H1 (cell line): ENCODE results near the gene CREBBP. TPM values are rescaled to one million over a fixed set of nuclear protein-coding genes. Genes with fewer than 3 reads are reported as not detected.

ENCODE experiments used
- CTCF ChIA-PET: fragments of 300-600 bp; sonication (Branson Sonifier 250); formaldehyde crosslinking; loops from one replicate; lab custom pipeline; 2021; ENCODE audit not compliant: partially characterized antibody; lab: Charles Lee
- POLR2A ChIA-PET: fragments of 300-600 bp; sonication (Branson Sonifier 250); formaldehyde crosslinking; loops from one replicate; lab custom pipeline; 2021; ENCODE audit warnings: inconsistent platforms; ENCODE audit not compliant: partially characterized antibody; lab: Charles Lee
- DNase-seq, 2 experiments: peaks; one replicate each; pipeline versions ENCODE4 v3.0.0 to v3.0.0-alpha.2; 2010 to 2022; ENCODE audit warnings: low spot score in 2 of 2, low read depth in 1 of 2, mixed read lengths in 1 of 2
- FAIRE-seq: peaks from 2 replicates; lab custom pipeline; 2011; peaks lifted over from hg19 to GRCh38; lab: Jason Lieb, UNC
- H2AFZ ChIP-seq: 2 replicates; pipeline ENCODE4 v1.8.1; 2012; ENCODE audit warnings: low read length, inconsistent platforms
- H2AK5ac ChIP-seq: 2 replicates; pipeline ENCODE4 v1.6.1; 2013; ENCODE audit warnings: low read depth, low read length
- H2BK120ac ChIP-seq: replicated peaks from 2 replicates; pipeline ENCODE3; 2013; ENCODE audit warnings: low read depth, low read length, inconsistent platforms
- H2BK12ac ChIP-seq: 2 replicates; pipeline ENCODE4 v1.6.1; 2013; ENCODE audit warnings: low read depth, low read length
- H2BK15ac ChIP-seq: 2 replicates; pipeline ENCODE4 v1.6.1; 2013; ENCODE audit warnings: low read length
- H2BK20ac ChIP-seq: 2 replicates; pipeline ENCODE4 v1.6.1; 2013; ENCODE audit warnings: low read length
- H2BK5ac ChIP-seq: 2 replicates; pipeline ENCODE4 v1.6.1; 2013; ENCODE audit warnings: low read depth, low read length
- H3K14ac ChIP-seq: 2 replicates; pipeline ENCODE4 v1.6.1; 2013; ENCODE audit warnings: inconsistent platforms; ENCODE audit not compliant: insufficient read length
- H3K18ac ChIP-seq: 2 replicates; pipeline ENCODE4 v1.6.1; 2013; ENCODE audit warnings: low read length; ENCODE audit errors: extremely low read depth
- H3K23ac ChIP-seq: 2 replicates; pipeline ENCODE4 v1.6.1; 2013; ENCODE audit warnings: inconsistent platforms; ENCODE audit not compliant: insufficient read length
- H3K23me2 ChIP-seq: 2 replicates; pipeline ENCODE4 v1.6.1; 2013; ENCODE audit warnings: low read depth, low read length
- H3K27ac ChIP-seq: 2 replicates; pipeline ENCODE4 v1.6.1; 2011; ENCODE audit warnings: low read depth, low read length, inconsistent platforms
- H3K27me3 ChIP-seq, 4 experiments: replicated peaks in 1 of 4; 1 replicate in 1 of 4; 2 replicates in 3 of 4; pipeline versions ENCODE4 v1.6.1 to v1.8.1; 2011 to 2013; ENCODE audit warnings: low read length in 3 of 4, mild to moderate bottlenecking in 3 of 4, inconsistent platforms in 2 of 4, mixed read lengths in 2 of 4, moderate library complexity in 1 of 4; ENCODE audit not compliant: control insufficient read depth in 3 of 4, insufficient read depth in 3 of 4; ENCODE audit errors: extremely low read depth in 1 of 4
- H3K36me3 ChIP-seq, 4 experiments: 2 replicates each; pipeline versions ENCODE4 v1.6.1 to v1.8.1; 2011 to 2013; ENCODE audit warnings: mild to moderate bottlenecking in 4 of 4, low read length in 3 of 4, moderate library complexity in 2 of 4, control low read depth in 1 of 4, inconsistent platforms in 1 of 4; ENCODE audit not compliant: insufficient read depth in 4 of 4, control insufficient read depth in 2 of 4
- H3K4ac ChIP-seq: replicated peaks from 2 replicates; pipeline ENCODE3; 2013; ENCODE audit warnings: low read length, low read depth, mixed read lengths, inconsistent platforms; ENCODE audit not compliant: insufficient read length
- H3K4me1 ChIP-seq, 4 experiments: replicated peaks in 1 of 4; 1 replicate in 1 of 4; 2 replicates in 3 of 4; pipeline versions ENCODE4 v1.6.1 to v1.8.1; 2011 to 2013; ENCODE audit warnings: low read length in 3 of 4, inconsistent platforms in 2 of 4, mixed read lengths in 1 of 4; ENCODE audit not compliant: insufficient read depth in 4 of 4, control insufficient read depth in 3 of 4
- H3K4me2 ChIP-seq, 2 experiments: 2 replicates each; pipeline versions ENCODE4 v1.6.1 to v1.8.1; 2011 to 2013; ENCODE audit warnings: low read depth in 2 of 2, low read length in 2 of 2, control low read depth in 1 of 2, inconsistent platforms in 1 of 2, mild to moderate bottlenecking in 1 of 2; ENCODE audit not compliant: insufficient read depth in 1 of 2
- H3K4me3 ChIP-seq, 4 experiments: fragments of 200-600, 300-600 bp in 1 of 4; sonication (generic), shearing (Covaris generic), sonication (Bioruptor Twin) in 1 of 4; 2 replicates each; pipeline versions ENCODE4 v1.5.1 to v1.8.1; 2011 to 2016; ENCODE audit warnings: low read length in 4 of 4, low read depth in 3 of 4, control low read depth in 2 of 4, inconsistent platforms in 2 of 4, mild to moderate bottlenecking in 2 of 4, mixed read lengths in 1 of 4, moderate library complexity in 1 of 4; ENCODE audit not compliant: insufficient read depth in 2 of 4; ENCODE audit errors: extremely low read depth in 1 of 4
- H3K56ac ChIP-seq: replicated peaks from 2 replicates; pipeline ENCODE3; 2013; ENCODE audit warnings: low read depth, mild to moderate bottlenecking, mixed read lengths, low read length, inconsistent platforms; ENCODE audit not compliant: insufficient read length
- H3K79me1 ChIP-seq: 2 replicates; pipeline ENCODE4 v1.6.1; 2013; ENCODE audit warnings: low read depth, low read length, control low read depth
- H3K79me2 ChIP-seq, 2 experiments: 2 replicates each; pipeline versions ENCODE4 v1.6.1 to v1.8.1; 2012 to 2013; ENCODE audit warnings: low read length in 2 of 2, mild to moderate bottlenecking in 2 of 2, inconsistent platforms in 1 of 2; ENCODE audit not compliant: insufficient read depth in 2 of 2, control insufficient read depth in 1 of 2
- H3K9ac ChIP-seq, 4 experiments: replicated peaks in 1 of 4; 1 replicate in 1 of 4; 2 replicates in 3 of 4; pipeline versions ENCODE4 v1.6.1 to v1.8.1; 2011 to 2013; ENCODE audit warnings: low read depth in 3 of 4, low read length in 3 of 4, control low read depth in 2 of 4, mild to moderate bottlenecking in 2 of 4, moderate library complexity in 2 of 4, inconsistent platforms in 1 of 4; ENCODE audit errors: extremely low read depth in 1 of 4
- H3K9me3 ChIP-seq, 2 experiments: 2 replicates each; pipeline versions ENCODE4 v1.6.1 to v1.8.1; 2012 to 2013; ENCODE audit warnings: mild to moderate bottlenecking in 2 of 2, moderate library complexity in 2 of 2, control low read depth in 1 of 2, inconsistent platforms in 1 of 2, low read depth in 1 of 2, low read length in 1 of 2, mixed read lengths in 1 of 2; ENCODE audit not compliant: insufficient read depth in 2 of 2
- H4K20me1 ChIP-seq, 2 experiments: replicated peaks in 1 of 2; 2 replicates each; pipeline versions ENCODE3 to v1.8.1; 2011 to 2013; ENCODE audit warnings: inconsistent platforms in 2 of 2, low read length in 2 of 2, mild to moderate bottlenecking in 1 of 2; ENCODE audit not compliant: insufficient read depth in 2 of 2, control insufficient read depth in 1 of 2
- H4K5ac ChIP-seq: 2 replicates; pipeline ENCODE4 v1.6.1; 2013; ENCODE audit warnings: low read length, low read depth, mixed read lengths, inconsistent platforms; ENCODE audit not compliant: insufficient read length
- H4K8ac ChIP-seq: 2 replicates; pipeline ENCODE4 v1.8.0; 2013; ENCODE audit warnings: mild to moderate bottlenecking, moderate library complexity, low read length, inconsistent platforms; ENCODE audit not compliant: insufficient read depth; ENCODE audit errors: extremely low read depth
- H4K91ac ChIP-seq: replicated peaks from 2 replicates; pipeline ENCODE3; 2013; ENCODE audit warnings: low read length, mixed read lengths, inconsistent platforms; ENCODE audit not compliant: insufficient read length
- CBX5 ChIP-seq: fragments of 300-800, 300-1000 bp; sonication (generic); IDR thresholded peaks from 2 replicates; pipeline ENCODE4 v1.7.1; 2016; ENCODE audit warnings: antibody characterized with exemption, low read length, low read depth
- EGR1 ChIP-seq: IDR thresholded peaks from 2 replicates; pipeline ENCODE4 v1.6.1; 2011; ENCODE audit warnings: low read depth, low read length, borderline replicate concordance
- KDM1A ChIP-seq: fragments of 200-600, 300-600 bp; sonication (generic); IDR thresholded peaks from 2 replicates; pipeline ENCODE4 v1.7.1; 2016; ENCODE audit warnings: mild to moderate bottlenecking, low read length, borderline replicate concordance
- MAFK ChIP-seq: IDR thresholded peaks from 2 replicates; pipeline ENCODE4 v1.6.1; 2012; ENCODE audit warnings: low read depth, mild to moderate bottlenecking, improper control_type of control experiment, low read length
- RXRA ChIP-seq: IDR thresholded peaks from 2 replicates; pipeline ENCODE4 v1.6.1; 2011; ENCODE audit warnings: low read depth, mild to moderate bottlenecking, low read length, moderate library complexity; ENCODE audit not compliant: insufficient read depth
- polyA plus RNA-seq, 7 experiments: library from polyadenylated mRNA; depleted of rRNA in 3 of 7; stranded (reverse) in 5 of 7; unstranded in 2 of 7; fragments of >200 nt in 5 of 7; fragments of 200-250 nt in 2 of 7; gene quantifications; 1 replicate in 5 of 7; 2 replicates in 1 of 7; 4 replicates in 1 of 7; pipeline versions ENCODE4 v1.2.1 to v1.2.3, GENCODE V29; 2011 to 2013; ENCODE audit warnings: missing spikeins in 2 of 7, mixed read lengths in 2 of 7
- total RNA-seq: library from RNA; stranded (reverse); fragmentation: NEBNext Ultra II Directional; extraction: Animal tissue kit (Norgen Biotek cat#: 25700); gene quantifications from 2 replicates; pipeline ENCODE4 v1.2.1, GENCODE V29; 2021

Gene CREBBP
- total and polyA plus RNA-seq, 2 of the 8 experiments (the other 6 are each of a cell fraction or from before 2014, with no cell fraction given) = 10.0 to 60.1 TPM

- Histone ChIP-seq H2AFZ (no peak overlapping the region), H3K4me1 (no peaks in the 10 kb centered on the region), H3K14ac (no peak overlapping the region), H3K18ac (no peak overlapping the region), H2BK12ac (no peak overlapping the region), H2BK15ac (no peak overlapping the region), H3K4ac (no peak overlapping the region), H3K23ac (no peak overlapping the region), H2BK5ac (no peak overlapping the region), H4K8ac (no peak overlapping the region), H3K9me3 (no peaks in the 10 kb centered on the region; a peak in 1 of 4 replicates), H2AK5ac (no peak overlapping the region), H3K27me3 (no peaks in the 10 kb centered on the region), H3K36me3 (no peaks in the 10 kb centered on the region), H3K79me1 (no peaks in the 10 kb centered on the region), H2BK120ac (no peak overlapping the region), H3K4me2 (no peak overlapping the region), H3K56ac (no peak overlapping the region), H4K91ac (no peak overlapping the region), H4K20me1 (no peaks in the 10 kb centered on the region), H3K23me2 (no peaks in the 10 kb centered on the region), H3K4me3 (no peak overlapping the region), H2BK20ac (no peak overlapping the region), H3K9ac (no peak overlapping the region), H4K5ac (no peak overlapping the region), H3K79me2 (no peaks in the 10 kb centered on the region), H3K27ac (no peak overlapping the region)
- ChIA-PET CTCF (interaction anchor here (2.3 kb wide), 1 partner anchor 14 kb away, joined by 9 read pairs; no protein-coding TSS in a partner anchor), POLR2A (no interaction called here)
- FAIRE-seq = no peak
- DNase-seq = no peak
- no peak for TF ChIP-seq KDM1A
- no peak for TF ChIP-seq RXRA
- TF ChIP-seq MAFK = no peak
- TF ChIP-seq CBX5 = no peak
- no peak for TF ChIP-seq EGR1
Observed at GRCh38 chr16:3924763-3925162, 44.2 kb upstream of the CREBBP start.
